GM19397 (cell line): ENCODE measurements around the gene PTPRN2.
"Not testable (repeated sequence)": the region's sequence is repeated elsewhere in the genome, so short reads cannot be mapped to it uniquely, and the experiment has no call there.

ENCODE experiments used
- ATAC-seq: cut with Tn5 transposase; IDR thresholded peaks from one replicate; pipeline ENCODE4 v1.9.1; 2021; ENCODE audit warnings: mild to moderate bottlenecking, moderate library complexity; ENCODE audit not compliant: unreplicated experiment

Gene PTPRN2

DNA sequence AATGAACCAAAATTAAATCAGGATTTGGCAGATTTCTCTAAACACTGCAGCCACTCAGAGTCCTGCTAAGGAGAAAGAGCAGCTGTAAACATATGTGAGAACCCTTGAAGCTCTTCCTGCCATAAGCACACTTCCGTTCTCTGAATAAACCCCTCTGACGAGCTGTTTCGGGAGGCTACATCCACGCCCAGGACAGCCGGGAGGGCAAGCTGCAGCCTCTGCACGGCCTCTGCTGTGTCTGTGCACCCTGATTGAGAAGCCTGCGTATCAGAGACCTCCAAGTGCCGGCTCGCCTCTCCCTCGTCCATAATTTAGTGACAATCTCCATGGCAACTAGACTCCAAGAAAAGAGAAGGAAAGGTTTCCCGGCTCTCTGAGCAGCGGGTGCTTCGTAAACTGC is 114.4 kb downstream of the PTPRN2 start:
- no peak for ATAC-seq

DNA sequence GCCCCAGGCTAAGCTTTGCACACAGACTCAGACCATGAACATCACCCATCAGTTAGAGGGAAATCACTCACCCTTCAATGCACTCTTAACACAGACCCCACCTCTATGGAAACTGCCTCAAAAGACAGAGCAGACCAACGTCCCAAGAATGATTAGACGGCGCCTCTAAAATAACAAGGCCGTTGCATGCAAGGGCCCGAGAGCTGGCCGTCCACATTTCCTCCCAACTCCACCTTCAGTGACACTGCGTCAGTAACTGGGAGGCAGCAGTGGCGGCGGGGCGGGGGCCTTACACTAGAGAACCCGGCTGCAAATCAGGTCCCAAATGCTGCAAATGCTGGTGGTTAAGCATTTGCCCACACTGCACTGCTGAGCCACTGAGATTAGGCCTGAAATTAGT is 115.0 kb downstream of the PTPRN2 start:
- no peak for ATAC-seq

DNA sequence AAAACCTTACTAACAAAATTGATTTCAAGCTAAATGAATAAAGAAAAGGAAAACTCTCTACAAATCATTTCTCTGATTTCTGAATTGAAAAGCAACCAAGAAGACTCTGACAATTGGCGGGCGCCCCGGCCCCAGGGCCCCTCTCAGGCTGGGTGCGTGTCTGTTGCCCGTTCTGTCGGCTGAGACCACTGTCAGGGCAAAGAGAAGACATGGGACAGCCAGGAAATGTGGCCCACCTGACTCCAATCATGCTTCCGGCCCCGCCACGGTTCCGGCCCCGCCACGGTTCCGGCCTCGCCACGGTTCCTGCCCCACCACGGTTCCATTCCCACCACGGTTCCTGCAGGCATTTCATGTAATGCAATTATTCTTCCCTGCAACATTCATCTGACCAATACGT is 115.9 kb downstream of the PTPRN2 start:
- no peak for ATAC-seq

DNA sequence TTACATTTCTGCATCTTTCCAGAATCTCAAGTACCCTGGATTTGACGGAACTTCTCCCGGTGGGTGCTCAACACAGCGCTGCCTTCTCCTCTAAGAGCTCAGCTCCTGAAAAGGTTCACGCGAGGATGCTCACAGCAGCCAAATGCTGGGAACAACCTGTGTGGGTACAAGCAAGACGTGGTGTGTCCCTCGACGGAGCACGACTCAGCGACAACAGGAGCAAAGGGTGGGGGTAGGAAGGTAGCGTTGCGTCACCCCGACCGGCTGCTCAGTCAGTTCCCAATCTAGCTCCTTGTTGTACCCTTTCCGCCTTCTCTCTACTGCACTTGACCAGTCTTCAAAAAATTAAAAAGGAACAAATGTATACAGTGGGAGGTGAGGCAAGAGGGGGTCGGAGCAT is 117.3 kb downstream of the PTPRN2 start:
- ATAC-seq, result no peak

DNA sequence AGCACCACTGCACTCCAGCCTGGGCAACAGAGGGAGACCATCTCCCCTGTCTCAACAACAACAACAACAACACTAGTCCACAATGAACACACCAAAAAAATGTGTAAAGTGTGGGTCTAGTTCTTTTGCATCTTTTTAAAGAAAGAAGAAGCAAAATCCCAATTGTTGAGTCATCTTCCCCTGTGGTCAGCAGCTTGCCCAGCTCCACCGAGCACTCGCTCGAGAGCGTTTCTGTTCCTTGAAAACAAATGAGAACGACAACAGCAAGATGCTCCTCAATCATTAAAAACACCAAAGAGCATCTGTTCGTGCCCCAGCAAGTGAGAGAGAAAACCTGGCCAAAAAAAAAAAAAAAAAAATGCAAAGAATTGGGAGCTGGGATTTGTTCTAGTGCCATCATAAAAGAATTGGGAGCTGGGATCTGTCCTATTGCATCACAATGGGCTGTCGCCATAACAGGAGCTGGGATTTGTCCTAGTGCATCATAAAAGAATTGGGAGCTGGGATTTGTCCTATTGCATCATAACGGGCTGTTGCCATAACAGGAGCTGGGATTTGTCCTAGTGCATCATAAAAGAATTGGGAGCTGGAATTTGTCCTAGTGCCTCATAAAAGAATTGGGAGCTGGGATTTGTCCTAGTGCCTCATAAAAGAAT is 118.1 kb downstream of the PTPRN2 start:
- ATAC-seq, result no peak

DNA sequence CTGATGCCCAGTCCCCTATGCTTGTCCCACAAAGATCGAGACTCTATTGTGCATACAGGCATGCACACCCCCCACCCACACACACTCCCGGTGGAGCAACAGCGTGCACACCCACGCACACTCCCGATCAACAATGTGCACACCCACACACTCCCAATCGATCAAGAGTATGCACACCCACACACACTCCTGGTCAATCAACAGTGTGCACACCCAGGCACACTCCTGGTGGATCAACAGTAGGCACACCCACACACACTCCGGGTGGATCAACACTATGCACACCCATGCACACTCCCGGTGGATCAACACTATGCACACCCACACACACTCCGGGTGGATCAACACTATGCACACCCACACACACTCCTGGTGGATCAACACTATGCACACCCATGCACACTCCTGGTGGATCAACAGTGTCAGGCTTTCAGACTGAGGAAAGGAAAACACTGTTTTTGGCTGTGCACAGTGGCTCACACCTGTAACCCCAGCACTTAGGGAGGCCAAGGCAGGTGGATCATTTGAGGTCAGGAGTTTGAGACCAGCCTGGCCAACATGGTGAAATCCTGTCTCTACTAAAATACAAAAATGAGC is 118.8 kb downstream of the PTPRN2 start:
- ATAC-seq, result no peak

DNA sequence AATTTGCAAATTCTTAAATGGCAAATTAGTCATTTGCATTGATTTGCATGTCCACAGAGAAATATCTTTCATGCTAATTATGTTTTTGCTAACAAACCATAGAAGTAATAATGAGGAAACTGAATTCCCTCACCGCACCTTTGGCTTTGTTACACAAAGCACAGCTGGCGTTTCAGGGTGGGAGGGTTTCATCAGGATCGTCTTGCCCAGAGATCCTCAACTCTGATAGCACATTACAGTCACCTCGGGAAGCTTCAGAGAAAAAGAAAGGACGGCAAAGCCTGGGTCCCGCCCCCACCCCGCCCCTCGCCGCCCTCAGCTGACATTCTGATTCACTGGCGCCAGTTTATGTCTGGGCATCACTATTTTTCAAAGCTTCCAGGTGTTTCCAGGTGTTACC is 119.4 kb downstream of the PTPRN2 start:
- ATAC-seq, result no peak

DNA sequence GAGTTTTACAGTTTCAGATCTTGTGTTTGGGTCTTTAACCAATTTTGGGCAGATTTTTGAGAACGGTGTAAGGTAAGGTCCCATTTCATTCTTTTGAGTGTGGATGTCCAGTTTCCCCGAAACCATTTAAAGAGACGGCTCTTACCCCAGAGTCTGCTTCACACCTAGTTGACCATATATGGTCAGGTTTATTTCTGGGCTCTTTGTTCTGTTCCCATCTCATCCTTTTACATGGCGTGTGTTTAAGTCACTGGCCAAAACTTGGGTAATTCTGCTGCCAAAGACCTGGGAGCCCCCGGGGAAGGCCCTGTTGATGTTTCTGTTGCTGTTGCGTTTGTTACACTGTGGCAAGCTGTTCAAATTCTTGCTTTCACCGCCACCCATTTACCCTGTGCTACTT is 120.1 kb downstream of the PTPRN2 start:
- ATAC-seq, result no peak

DNA sequence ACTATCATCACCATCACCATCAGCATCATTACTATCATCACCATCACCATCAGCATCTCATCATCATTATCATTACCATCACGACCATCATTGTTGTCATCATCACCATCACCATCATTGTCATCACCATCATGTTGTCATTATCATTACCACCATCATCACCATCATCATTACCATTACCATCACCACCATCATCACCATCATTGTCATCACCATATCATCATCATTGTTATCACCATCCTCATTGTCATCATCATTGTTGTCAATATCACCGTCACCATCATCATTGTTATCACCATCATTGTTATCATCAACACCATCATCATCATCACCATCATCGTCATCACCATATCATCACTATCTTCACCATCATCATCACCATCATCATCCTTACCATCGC is 124.3 kb downstream of the PTPRN2 start:
- no peak for ATAC-seq

DNA sequence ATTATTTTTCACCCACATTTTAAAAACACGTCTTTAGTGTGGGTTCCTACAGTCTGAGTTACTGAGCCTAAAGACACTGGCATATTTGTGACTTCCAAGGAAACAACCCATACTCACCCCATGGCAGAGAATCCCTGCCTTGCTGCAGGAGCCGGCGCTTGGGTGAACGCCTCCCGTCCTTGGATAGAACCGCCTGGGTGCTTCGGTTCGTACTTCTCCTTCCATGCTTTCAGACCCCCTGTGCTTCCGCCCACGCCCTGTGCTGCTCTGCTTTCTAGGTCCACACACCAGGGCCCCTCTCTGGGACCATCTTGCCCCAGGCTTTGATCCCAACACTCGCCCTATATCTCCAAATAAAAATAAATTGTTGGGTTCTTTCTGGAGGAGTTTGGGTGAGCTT is 125.8 kb downstream of the PTPRN2 start:
- ATAC-seq, result no peak

DNA sequence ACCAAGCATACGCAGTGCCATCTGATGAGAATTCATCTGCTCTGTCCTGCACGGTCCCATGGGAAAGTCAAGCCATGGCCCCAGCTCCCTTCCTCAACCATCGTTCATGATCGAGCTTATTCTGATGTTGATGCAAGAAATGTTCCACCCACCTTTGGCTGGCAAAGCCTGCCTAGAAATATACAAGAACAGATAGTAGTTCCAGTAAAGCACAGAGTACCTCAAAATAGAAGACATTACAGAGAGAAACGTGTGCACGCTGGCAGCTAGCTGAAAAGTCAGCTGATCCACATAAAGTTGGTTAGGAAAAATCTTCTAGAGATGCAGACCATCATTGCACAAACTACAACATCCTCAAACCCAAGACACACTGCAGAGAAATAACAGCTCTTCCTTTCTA is 127.0 kb downstream of the PTPRN2 start:
- no peak for ATAC-seq

DNA sequence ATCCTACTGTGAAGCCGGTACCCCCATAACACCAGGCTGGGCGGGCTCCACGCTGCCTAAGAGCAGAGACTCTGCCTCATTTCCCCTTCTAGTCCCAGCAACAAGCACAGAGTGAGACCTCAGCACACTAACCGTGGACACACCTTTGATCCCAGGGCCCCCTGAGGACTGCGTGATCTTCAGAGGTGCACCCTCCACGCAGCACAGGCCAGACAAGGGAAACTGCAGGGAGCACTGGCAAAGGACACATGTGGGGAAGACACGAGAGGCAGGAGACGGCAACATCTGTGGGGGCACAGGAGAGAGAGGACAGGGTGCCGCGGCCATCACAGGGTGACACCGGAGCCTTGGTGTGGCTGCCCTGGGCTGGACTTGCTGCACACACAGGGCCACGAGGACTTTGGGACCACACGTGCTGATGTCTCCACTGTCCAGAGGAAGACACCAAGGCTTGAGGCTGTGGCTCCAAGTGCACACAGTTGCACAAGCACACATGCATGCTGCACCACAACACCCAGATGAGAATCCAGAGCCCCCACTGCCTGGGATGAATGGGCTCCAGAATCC is 128.8 kb downstream of the PTPRN2 start:
- ATAC-seq, result no peak

DNA sequence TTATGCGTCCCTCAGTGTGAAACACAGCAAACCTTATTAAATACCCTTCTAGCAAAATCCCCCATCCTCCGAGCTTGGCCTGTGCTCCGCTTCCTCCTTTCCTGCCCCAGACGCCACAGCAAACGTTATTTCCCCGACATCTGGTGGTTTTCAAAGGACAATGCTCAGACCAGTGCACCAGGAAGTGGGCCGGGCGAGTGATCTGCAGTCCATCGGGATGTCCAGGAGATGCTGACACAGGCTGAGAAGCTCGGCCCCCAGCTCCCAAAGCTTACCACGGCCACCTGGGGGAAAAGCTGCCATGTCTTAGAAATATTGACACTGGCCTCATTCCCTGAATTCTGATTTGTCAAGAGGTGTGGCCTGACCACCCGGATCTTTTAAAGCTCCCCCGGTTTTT is 129.5 kb downstream of the PTPRN2 start:
- no peak for ATAC-seq

DNA sequence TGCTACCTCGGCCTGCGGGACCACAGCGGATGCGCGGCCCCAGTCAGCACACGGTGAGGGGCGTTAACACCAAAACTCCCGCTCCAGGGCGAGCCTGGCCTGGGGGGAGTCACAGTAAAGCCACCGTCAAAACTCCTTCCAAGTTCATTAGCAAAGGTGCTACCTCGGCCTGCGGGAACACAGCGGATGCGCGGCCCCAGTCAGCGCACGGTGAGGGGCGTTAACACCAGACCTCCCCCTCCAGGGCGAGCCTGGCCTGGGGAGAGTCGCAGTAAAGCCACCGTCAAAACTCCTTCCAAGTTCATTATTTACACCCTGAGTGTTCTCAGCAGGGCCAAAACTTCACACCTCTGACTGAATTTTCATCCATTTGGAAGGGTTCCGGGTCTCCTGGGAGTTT is 130.0 kb downstream of the PTPRN2 start:
- ATAC-seq, result not testable (repeated sequence)

DNA sequence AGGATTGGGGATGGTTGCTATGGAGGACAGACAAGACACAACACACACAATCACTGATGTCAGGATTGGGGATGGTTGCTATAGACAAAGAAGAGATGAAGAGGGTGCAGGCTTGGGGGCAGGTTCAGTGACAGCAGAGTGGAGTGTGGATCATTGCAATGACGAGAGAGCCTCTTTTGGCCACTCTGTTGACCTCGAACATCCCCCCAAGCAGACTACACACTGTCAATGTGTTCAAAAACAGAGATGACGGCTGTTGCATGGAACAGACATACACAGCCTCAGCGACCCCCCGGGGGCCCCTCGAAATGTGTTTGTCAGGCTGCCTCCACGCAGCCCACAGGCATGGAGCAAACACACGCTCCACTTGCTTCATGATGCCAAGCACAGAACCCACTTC is 133.0 kb downstream of the PTPRN2 start:
- no peak for ATAC-seq

DNA sequence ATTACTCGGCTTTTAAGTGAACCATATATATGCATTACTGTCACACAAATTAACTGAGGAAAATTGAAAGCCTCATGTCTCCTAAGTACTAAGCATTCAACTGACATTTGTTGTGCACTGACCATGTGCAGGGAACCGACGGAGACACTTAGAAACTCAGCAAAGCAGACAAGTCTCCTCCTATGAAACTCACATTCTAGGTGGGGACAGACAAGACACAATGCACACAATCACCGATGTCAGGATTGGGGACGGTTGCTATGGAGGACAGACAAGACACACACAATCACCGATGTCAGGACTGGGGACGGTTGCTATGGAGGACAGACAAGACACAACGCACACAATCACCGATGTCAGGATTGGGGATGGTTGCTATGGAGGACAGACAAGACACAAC is 134.0 kb downstream of the PTPRN2 start:
- no peak for ATAC-seq

DNA sequence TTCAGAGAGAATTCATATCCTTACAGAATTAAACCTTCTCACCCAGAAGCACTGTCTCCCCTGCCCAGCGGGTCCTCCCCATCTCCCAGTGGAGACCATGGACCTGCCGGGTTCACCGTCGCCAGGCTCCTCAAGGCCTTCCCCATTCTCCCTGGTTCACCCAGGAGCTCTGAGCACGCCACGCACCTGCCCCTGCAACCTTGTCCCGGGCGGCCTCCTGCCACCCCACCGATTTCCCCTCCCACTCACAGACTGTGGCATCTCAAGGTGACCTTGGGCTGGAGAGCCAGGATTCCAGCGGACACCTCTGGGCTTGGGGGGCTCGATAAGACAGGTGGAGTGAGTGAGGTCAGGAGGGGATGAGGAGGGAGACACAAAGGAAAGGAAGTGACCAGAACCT is 135.3 kb downstream of the PTPRN2 start:
- ATAC-seq, result no peak

DNA sequence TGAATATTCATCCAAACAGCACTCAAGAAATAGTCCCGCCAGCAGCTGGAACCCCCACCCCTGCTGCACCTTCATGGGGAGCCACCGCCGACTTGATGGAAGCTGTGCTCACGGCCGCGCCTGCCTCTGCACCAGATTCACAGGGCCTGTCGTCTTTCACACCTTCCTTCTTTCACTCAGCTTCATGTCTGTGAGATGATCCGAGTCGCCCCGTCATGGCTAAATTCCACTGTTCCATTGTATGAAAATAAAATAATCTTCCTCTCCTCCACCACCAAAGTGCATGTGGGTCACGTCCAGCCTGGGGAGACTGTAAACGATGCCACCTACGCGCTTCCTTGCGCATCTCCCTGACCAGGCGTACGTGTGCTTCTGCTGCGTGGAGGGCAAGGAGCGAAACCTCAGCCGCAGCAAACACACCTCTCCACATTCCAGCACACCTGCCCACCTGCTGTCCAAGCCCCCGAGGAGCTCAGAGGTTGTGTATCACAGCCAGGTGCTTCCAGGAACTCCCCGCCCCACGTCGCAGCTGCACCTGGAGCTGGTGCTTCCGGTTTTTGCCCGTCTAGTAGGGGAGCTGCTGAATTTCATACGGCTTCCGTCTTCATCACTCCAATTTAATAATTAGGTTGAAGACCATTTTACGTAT is 137.0 kb downstream of the PTPRN2 start:
- ATAC-seq, result no peak

DNA sequence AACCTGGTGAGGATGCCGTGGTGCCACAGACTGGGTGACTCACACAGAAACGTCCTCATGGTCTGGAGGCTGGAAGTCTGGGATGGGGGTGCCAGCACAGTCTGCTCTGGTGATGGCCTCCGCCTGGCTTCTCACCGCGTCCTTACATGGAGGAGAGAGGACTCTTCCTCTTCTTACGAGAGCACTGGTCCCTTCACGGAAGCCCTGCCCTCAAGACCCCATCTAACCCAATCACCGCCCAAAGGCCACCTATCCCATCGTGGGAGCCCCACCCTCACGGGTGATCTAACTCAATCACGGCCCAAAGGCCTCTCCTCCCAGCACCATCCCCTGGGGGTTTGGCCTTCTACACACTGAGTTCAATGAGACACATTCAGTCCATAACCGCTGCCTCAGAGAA is 137.7 kb downstream of the PTPRN2 start:
- no peak for ATAC-seq

DNA sequence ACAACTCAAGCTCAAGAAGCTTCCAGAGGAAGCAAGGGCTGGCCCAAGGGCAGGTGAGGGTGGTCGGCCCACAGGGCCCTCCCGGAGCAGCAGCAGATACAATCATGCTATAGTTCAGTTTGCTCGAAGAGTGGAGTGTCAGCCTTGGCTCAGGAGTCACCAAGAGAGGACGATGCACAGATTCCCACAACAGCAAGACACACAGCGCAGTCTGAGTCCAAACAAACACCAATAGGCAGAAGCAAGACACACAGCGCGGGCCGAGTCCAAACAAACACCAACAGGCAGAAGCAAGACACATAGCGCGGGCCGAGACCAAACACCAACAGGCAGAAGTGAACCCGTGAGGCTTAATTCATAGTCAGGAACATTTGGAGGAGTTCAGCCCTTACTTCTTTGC is 138.4 kb downstream of the PTPRN2 start:
- no peak for ATAC-seq

DNA sequence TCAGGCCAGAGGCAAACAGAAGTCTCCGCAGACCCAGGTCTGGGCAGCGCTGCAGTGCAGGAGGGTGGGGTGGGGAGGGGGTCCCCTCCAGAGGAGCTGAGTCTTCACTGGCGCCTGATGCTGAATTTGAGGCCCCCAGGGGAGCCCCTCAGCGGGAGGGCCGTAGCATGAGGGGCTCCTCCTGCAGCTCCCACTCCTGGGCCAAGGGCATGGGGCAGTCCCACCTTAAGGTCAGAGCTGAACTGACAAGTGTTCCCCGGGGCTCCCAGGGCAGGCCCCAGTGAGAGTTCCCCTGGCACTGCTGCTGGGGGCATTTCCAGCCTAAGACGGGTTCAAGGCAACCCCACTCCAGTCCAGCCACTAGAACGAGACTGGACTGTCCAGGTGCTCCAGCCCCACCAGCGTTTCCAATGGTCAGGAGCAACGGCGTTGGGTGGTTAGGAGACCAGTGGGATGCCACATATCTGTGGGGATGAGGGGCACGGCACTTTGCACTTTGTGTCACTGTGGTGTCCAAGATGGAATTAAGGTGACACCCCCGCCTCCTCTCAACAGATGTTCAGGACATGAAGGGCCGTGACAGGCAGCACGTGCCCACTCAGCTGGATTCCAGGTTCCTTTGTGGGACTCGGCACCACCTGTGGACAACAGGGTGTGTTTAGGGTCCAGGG is 139.1 kb downstream of the PTPRN2 start:
- no peak for ATAC-seq
